Panc1 (cell line): ENCODE measurements around the gene RNF17. TPM values are rescaled to one million over a fixed set of nuclear protein-coding genes. Genes with fewer than 3 reads are reported as not detected.

Experiments
- total RNA-seq: library from RNA; stranded (reverse); gene quantifications from one replicate; pipeline ENCODE4 v1.2.1, GENCODE V29; 2021; ENCODE audit not compliant: unreplicated experiment

RNF17 gene
- total RNA-seq, 1 experiment from 2014 or later, result not detected

Other genes with a start within 250 kb of the RNF17 start
- not detected for gene ATP12A, start 83.8 kb upstream of the RNF17 start, total RNA-seq